Measurements from ENCODE around the gene KCNN1.

- TF ChIP-seq CTCF (IDR thresholded peaks at IDR 0.05): no peak
- no peak for TF ChIP-seq ZFX (IDR thresholded peaks at IDR 0.05; ENCODE audit: borderline replicate concordance)
Observed at GRCh38 chr19:17949956-17950309, 17.0 kb upstream of the KCNN1 start.
